IPS-20b (cell line): Measurements from ENCODE around the gene MYH7.
A peak's percentile ranks its signal among the peaks of the same experiment; 100 is the strongest.

Experiments used
- H3K27ac ChIP-seq: one replicate; pipeline ENCODE4 v1.5.1; 2013; ENCODE audit warnings: low read length
- H3K27me3 ChIP-seq: 2 replicates; pipeline ENCODE4 v1.6.1; 2013; ENCODE audit warnings: mild to moderate bottlenecking, low read length, inconsistent platforms; ENCODE audit not compliant: insufficient read depth
- H3K36me3 ChIP-seq: 2 replicates; pipeline ENCODE4 v1.6.1; 2013; ENCODE audit warnings: low read depth, mild to moderate bottlenecking, inconsistent platforms, low read length, moderate library complexity; ENCODE audit not compliant: insufficient read depth
- H3K4me1 ChIP-seq: 2 replicates; pipeline ENCODE4 v1.6.1; 2013; ENCODE audit warnings: mild to moderate bottlenecking, control low read depth, inconsistent platforms, low read length, moderate library complexity; ENCODE audit not compliant: insufficient read depth
- H3K4me3 ChIP-seq: 2 replicates; pipeline ENCODE4 v1.5.1; 2013; ENCODE audit warnings: mild to moderate bottlenecking, low read length, inconsistent platforms
- H3K9ac ChIP-seq: 2 replicates; pipeline ENCODE4 v1.6.1; 2013; ENCODE audit warnings: low read depth, mild to moderate bottlenecking, inconsistent platforms, low read length, moderate library complexity
- H3K9me3 ChIP-seq: 2 replicates; pipeline ENCODE4 v1.6.1; 2013; ENCODE audit warnings: mild to moderate bottlenecking, low read depth, low read length, inconsistent platforms; ENCODE audit not compliant: insufficient read depth

The MYH7 gene

GRCh38 chr14:23445773-23446172, 10.3 kb upstream of the MYH7 start:
- no peaks in the 10 kb centered on the region for H3K36me3 ChIP-seq
- H3K4me3 ChIP-seq: no peak overlapping the region
- H3K27ac ChIP-seq: no peak overlapping the region
- no peak overlapping the region for H3K9ac ChIP-seq
- no peaks in the 10 kb centered on the region for H3K9me3 ChIP-seq
- no peaks in the 10 kb centered on the region for H3K27me3 ChIP-seq
- peaks cover 15% of the 10 kb centered on the region; the same call in 1 of the 2 replicates for H3K4me1 ChIP-seq

GRCh38 chr14:23444314-23444713, 8.9 kb upstream of the MYH7 start:
- Histone ChIP-seq H3K9ac (no peak overlapping the region), H3K4me3 (no peak overlapping the region), H3K9me3 (no peaks in the 10 kb centered on the region), H3K36me3 (no peaks in the 10 kb centered on the region), H3K4me1 (peaks cover 14% of the 10 kb centered on the region; the same call in 1 of the 2 replicates), H3K27ac (no peak overlapping the region), H3K27me3 (no peaks in the 10 kb centered on the region)

GRCh38 chr14:23443881-23444280, 8.4 kb upstream of the MYH7 start:
- Histone ChIP-seq H3K4me3 (no peak overlapping the region), H3K4me1 (peaks cover 14% of the 10 kb centered on the region; the same call in 1 of the 2 replicates), H3K9ac (no peak overlapping the region), H3K9me3 (no peaks in the 10 kb centered on the region), H3K27me3 (no peaks in the 10 kb centered on the region), H3K27ac (no peak overlapping the region), H3K36me3 (no peaks in the 10 kb centered on the region)

- peaks cover 17% of the 10 kb centered on the region; the same call in 1 of the 2 replicates for H3K4me1 ChIP-seq
- 0 out of 2 replicates have a peak overlapping the region, but pooled peaks have one; percentile 14 for H3K4me3 ChIP-seq
- H3K36me3 ChIP-seq: no peaks in the 10 kb centered on the region
- no peak overlapping the region for H3K27ac ChIP-seq
- H3K9ac ChIP-seq: no peak overlapping the region; the same call in 1 of the 2 replicates
- no peaks in the 10 kb centered on the region for H3K9me3 ChIP-seq
- no peaks in the 10 kb centered on the region for H3K27me3 ChIP-seq
Measured at GRCh38 chr14:23443411-23443812, 8.0 kb upstream of the MYH7 start.

- Histone ChIP-seq H3K36me3 (no peaks in the 10 kb centered on the region), H3K27me3 (no peaks in the 10 kb centered on the region), H3K9me3 (no peaks in the 10 kb centered on the region), H3K27ac (no peak overlapping the region), H3K4me1 (peaks cover 20% of the 10 kb centered on the region; the same call in 1 of the 2 replicates), H3K9ac (no peak overlapping the region; the same call in 1 of the 2 replicates), H3K4me3 (peak overlapping the region; percentile 14; the same call in 1 of the 2 replicates)
Measured at GRCh38 chr14:23442721-23443356, 7.4 kb upstream of the MYH7 start.

GRCh38 chr14:23441076-23441475, 5.6 kb upstream of the MYH7 start:
- Histone ChIP-seq H3K36me3 (no peaks in the 10 kb centered on the region), H3K27me3 (no peaks in the 10 kb centered on the region), H3K4me3 (no peak overlapping the region), H3K9me3 (no peaks in the 10 kb centered on the region), H3K9ac (no peak overlapping the region), H3K27ac (no peak overlapping the region), H3K4me1 (peaks cover 20% of the 10 kb centered on the region; the same call in 1 of the 2 replicates)

- no peak overlapping the region for H3K27ac ChIP-seq
- H3K36me3 ChIP-seq: no peaks in the 10 kb centered on the region
- H3K4me1 ChIP-seq: peaks cover 20% of the 10 kb centered on the region; the same call in 1 of the 2 replicates
- H3K9me3 ChIP-seq: no peaks in the 10 kb centered on the region
- no peaks in the 10 kb centered on the region for H3K27me3 ChIP-seq
- no peak overlapping the region for H3K4me3 ChIP-seq
- peak overlapping the region; percentile 3; the same call in 1 of the 2 replicates for H3K9ac ChIP-seq
Measured at GRCh38 chr14:23439107-23439835, 3.8 kb upstream of the MYH7 start.

- H3K27me3 ChIP-seq: no peaks in the 10 kb centered on the region
- peaks cover 20% of the 10 kb centered on the region; the same call in 1 of the 2 replicates for H3K4me1 ChIP-seq
- H3K36me3 ChIP-seq: no peaks in the 10 kb centered on the region
- no peaks in the 10 kb centered on the region for H3K9me3 ChIP-seq
- no peak overlapping the region for H3K27ac ChIP-seq
- H3K4me3 ChIP-seq: no peak overlapping the region
- H3K9ac ChIP-seq: peak overlapping the region; percentile 3; the same call in 1 of the 2 replicates
Measured at GRCh38 chr14:23438101-23438971, 2.9 kb upstream of the MYH7 start.

- H3K36me3 ChIP-seq: no peaks in the 10 kb centered on the region
- no peak overlapping the region for H3K4me3 ChIP-seq
- peaks cover 10% of the 10 kb centered on the region; the same call in 1 of the 2 replicates for H3K4me1 ChIP-seq
- H3K27ac ChIP-seq: no peak overlapping the region
- H3K27me3 ChIP-seq: no peaks in the 10 kb centered on the region
- no peaks in the 10 kb centered on the region for H3K9me3 ChIP-seq
- H3K9ac ChIP-seq: no peak overlapping the region
Measured at GRCh38 chr14:23437133-23438100, 2.0 kb upstream of the MYH7 start.

GRCh38 chr14:23436327-23437132, 1.1 kb upstream of the MYH7 start:
- no peaks in the 10 kb centered on the region for H3K36me3 ChIP-seq
- H3K4me1 ChIP-seq: peaks cover 8% of the 10 kb centered on the region; the same call in 1 of the 2 replicates
- H3K27me3 ChIP-seq: no peaks in the 10 kb centered on the region
- no peak overlapping the region for H3K27ac ChIP-seq
- no peak overlapping the region for H3K4me3 ChIP-seq
- no peaks in the 10 kb centered on the region for H3K9me3 ChIP-seq
- H3K9ac ChIP-seq: no peak overlapping the region; the same call in 1 of the 2 replicates
